ENCODE measurements around the gene FBXL20.
"Not testable (repeated sequence)": the region's sequence is repeated elsewhere in the genome, so short reads cannot be mapped to it uniquely, and the experiment has no call there.

Gene FBXL20

GRCh38 chr17:39376434-39376833 is 25.0 kb downstream of the FBXL20 start:
- DNase-seq, result no peak

- not testable (repeated sequence) for DNase-seq
Observed at GRCh38 chr17:39367805-39368204, 33.6 kb downstream of the FBXL20 start.

DNA sequence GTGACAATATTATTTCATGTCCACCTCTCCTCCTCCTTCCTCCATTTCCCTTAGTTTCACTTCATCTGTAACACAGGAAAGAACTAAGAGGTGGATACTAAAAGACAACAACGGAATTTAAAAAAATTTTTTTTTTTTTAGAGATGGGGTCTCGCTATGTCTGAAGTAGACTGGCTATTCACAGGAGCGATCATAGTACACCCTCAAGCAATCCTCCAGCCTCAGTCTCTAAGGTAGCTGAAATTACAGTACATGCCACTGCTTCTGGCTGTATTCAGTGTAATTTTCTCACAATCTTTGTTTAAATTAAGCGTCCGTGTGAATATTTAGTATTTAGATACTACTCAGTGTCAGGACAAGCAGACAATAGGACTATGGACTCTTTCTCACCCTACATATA is 35.6 kb downstream of the FBXL20 start:
- no peak for DNase-seq

GRCh38 chr17:39365242-39365641 is 36.2 kb downstream of the FBXL20 start:
- DNase-seq, result no peak

- DNase-seq, result no peak
Observed at GRCh38 chr17:39364236-39365025, 37.0 kb downstream of the FBXL20 start.

GRCh38 chr17:39361064-39361463 is 40.4 kb downstream of the FBXL20 start:
- DNase-seq, result no peak

GRCh38 chr17:39360537-39360936 is 40.9 kb downstream of the FBXL20 start:
- DNase-seq, result no peak

- no peak for DNase-seq
Observed at GRCh38 chr17:39359994-39360393, 41.4 kb downstream of the FBXL20 start.

GRCh38 chr17:39357986-39358385 is 43.4 kb downstream of the FBXL20 start:
- DNase-seq, result no peak

GRCh38 chr17:39357488-39357887 is 43.9 kb downstream of the FBXL20 start:
- DNase-seq, result no peak

- no peak for DNase-seq
Observed at GRCh38 chr17:39352986-39353385, 48.4 kb downstream of the FBXL20 start.

- DNase-seq, result no peak
Observed at GRCh38 chr17:39352511-39352910, 48.9 kb downstream of the FBXL20 start.

DNA sequence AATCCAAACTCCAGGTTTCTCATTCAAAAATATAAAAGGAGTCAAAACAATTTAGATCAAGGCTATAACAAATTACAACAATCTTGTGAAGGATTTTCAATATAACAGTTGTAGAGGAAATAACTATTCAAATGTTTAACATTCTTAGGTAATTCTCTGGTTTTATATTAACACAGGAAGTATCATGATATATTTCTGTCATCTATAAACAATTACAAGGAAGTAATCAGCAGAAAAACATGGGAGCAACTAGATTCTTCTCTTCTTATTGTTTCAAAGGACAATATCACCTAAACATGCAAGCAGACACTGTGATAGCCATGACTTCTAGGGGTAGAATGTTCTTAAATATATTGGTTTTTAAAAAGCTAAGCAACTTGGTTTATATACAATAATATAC is 49.9 kb downstream of the FBXL20 start:
- DNase-seq, result no peak

GRCh38 chr17:39349246-39349645 is 52.2 kb downstream of the FBXL20 start:
- DNase-seq, result no peak

DNA sequence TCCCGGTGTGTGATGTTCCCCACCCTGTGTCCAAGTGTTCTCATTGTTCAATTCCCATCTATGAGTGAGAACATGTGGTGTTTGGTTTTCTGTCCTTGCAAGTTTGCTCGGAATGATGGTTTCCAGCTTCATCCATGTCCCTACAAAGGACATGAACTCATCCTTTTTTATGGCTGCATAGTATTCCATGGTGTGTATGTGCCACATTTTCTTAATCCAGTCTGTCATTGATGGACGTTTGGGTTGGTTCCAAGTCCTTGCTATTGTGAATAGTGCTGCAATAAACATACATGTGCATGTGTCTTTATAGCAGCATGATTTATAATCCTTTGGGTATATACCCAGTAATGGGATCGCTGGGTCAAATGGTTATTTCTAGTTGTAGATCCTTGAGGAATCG is 54.6 kb downstream of the FBXL20 start:
- DNase-seq, result not testable (repeated sequence)

DNA sequence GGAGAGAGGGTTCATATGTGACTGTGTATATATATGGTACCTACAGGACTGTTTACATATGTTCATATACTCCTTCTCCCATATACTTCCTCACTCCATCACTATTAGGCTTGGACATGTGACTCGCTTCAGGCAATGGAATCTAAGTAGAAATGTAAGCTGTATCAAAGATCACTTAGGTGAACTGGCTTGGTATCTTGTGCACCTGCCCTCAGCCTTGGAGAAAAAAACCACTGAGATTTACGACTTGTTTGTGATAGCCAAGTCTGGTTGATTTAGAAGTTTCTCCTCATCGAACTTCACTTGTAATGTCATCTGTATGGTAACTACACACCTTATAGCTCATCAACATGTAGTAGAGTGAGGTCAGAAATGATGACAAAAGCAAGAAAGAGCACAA is 59.9 kb downstream of the FBXL20 start:
- DNase-seq, result no peak

GRCh38 chr17:39340731-39341130 is 60.7 kb downstream of the FBXL20 start:
- no peak for DNase-seq

- DNase-seq, result no peak
Observed at GRCh38 chr17:39339272-39339671, 62.2 kb downstream of the FBXL20 start.

- not testable (repeated sequence) for DNase-seq
Observed at GRCh38 chr17:39337649-39338048, 63.8 kb downstream of the FBXL20 start.

DNA sequence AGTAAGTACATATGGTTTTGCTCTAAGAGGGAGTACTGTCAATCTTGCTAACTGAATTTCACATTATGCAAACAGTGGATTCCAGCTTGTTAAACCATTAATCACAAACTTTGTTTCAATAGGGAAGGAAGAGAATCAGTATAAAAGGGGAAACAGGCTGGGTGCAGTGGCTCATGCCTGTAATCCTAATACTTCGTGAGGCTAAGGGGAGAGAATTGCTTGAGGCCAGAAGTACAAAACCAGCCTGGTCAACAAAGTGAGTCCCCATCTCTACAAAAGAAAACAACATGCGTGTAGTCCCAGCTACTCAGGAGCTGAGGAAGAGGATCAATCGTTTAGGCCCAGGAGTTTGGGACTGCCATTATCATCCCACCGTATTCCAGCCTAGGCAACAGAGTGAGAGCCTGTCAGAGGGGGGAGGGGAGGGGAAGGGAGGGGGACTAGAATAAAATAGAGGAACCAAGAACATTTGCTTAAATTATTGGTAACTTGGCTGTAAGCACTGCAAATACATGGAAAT is 65.7 kb downstream of the FBXL20 start:
- DNase-seq, result no peak

GRCh38 chr17:39334008-39334744 is 67.2 kb downstream of the FBXL20 start:
- not testable (repeated sequence) for DNase-seq

- no peak for DNase-seq
Observed at GRCh38 chr17:39332092-39332491, 69.3 kb downstream of the FBXL20 start.

DNA sequence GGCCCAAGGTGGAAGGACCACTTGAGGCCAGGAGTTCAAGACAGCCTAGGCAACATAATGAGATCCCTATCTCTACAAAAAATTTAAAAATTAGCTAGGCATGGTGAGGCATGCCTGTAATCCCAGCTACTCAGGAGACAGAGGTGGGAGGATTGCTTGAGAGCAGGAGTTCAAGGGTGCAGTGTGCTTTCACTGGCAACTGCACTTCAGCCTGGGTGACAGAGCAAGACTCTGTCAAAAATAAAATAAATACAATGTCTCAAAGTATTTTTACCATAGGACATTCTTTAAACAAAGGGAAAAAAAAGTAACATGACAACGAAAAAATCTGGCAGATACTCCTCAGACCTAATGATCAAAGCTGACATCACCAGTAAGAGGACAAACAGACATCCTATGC is 72.6 kb downstream of the FBXL20 start:
- DNase-seq, result no peak

- DNase-seq, result no peak
Observed at GRCh38 chr17:39327109-39327508, 74.3 kb downstream of the FBXL20 start.

Measured in SHP77 treated with DMSO at 0.1 percent for 48 hours (cell line).